IPS-15b (cell line): ENCODE data around the gene MRNIP.

Experiments
- H3K27me3 ChIP-seq: one replicate; pipeline ENCODE4 v1.6.1; 2013; ENCODE audit warnings: low read length; ENCODE audit not compliant: control insufficient read depth, insufficient read depth
- H3K36me3 ChIP-seq: one replicate; pipeline ENCODE4 v1.6.1; 2013; ENCODE audit warnings: low read length; ENCODE audit not compliant: control insufficient read depth, insufficient read depth
- H3K4me1 ChIP-seq: one replicate; pipeline ENCODE4 v1.6.1; 2013; ENCODE audit warnings: mild to moderate bottlenecking, low read length; ENCODE audit not compliant: control insufficient read depth, insufficient read depth
- H3K4me3 ChIP-seq: one replicate; pipeline ENCODE4 v1.5.1; 2013; ENCODE audit warnings: low read depth, low read length
- H3K9ac ChIP-seq: one replicate; pipeline ENCODE4 v1.6.1; 2013; ENCODE audit warnings: low read depth, mild to moderate bottlenecking, low read length
- H3K9me3 ChIP-seq: one replicate; pipeline ENCODE4 v1.6.1; 2013; ENCODE audit warnings: mild to moderate bottlenecking, low read length; ENCODE audit not compliant: control insufficient read depth, insufficient read depth

Gene MRNIP

GRCh38 chr5:179900206-179900605 lies 41.6 kb upstream of the MRNIP start:
- H3K36me3 ChIP-seq: peaks cover 14% of the 10 kb centered on the region
- H3K9me3 ChIP-seq: no peaks in the 10 kb centered on the region
- no peak overlapping the region for H3K4me3 ChIP-seq

GRCh38 chr5:179895861-179896260 lies 37.2 kb upstream of the MRNIP start:
- Histone ChIP-seq H3K9ac (no peak overlapping the region), H3K4me3 (no peak overlapping the region), H3K9me3 (no peaks in the 10 kb centered on the region), H3K4me1 (no peaks in the 10 kb centered on the region), H3K36me3 (peaks cover 36% of the 10 kb centered on the region), H3K27me3 (no peaks in the 10 kb centered on the region)

More at GRCh38 chr5:179900206-179900605, 41.6 kb upstream of the MRNIP start:
- Histone ChIP-seq H3K9ac (no peak overlapping the region), H3K27me3 (no peaks in the 10 kb centered on the region), H3K4me1 (no peaks in the 10 kb centered on the region)

- Histone ChIP-seq H3K9ac (no peak overlapping the region), H3K36me3 (peaks cover 52% of the 10 kb centered on the region), H3K27me3 (no peaks in the 10 kb centered on the region), H3K9me3 (no peaks in the 10 kb centered on the region), H3K4me3 (no peak overlapping the region), H3K4me1 (no peaks in the 10 kb centered on the region)
Measured at GRCh38 chr5:179893958-179894895, 35.6 kb upstream of the MRNIP start.

- no peaks in the 10 kb centered on the region for H3K27me3 ChIP-seq
- no peaks in the 10 kb centered on the region for H3K4me1 ChIP-seq
- H3K36me3 ChIP-seq: peaks cover 54% of the 10 kb centered on the region
- no peak overlapping the region for H3K9ac ChIP-seq
- no peak overlapping the region for H3K4me3 ChIP-seq
- H3K9me3 ChIP-seq: no peaks in the 10 kb centered on the region
Measured at GRCh38 chr5:179893076-179893957, 34.7 kb upstream of the MRNIP start.

DNA sequence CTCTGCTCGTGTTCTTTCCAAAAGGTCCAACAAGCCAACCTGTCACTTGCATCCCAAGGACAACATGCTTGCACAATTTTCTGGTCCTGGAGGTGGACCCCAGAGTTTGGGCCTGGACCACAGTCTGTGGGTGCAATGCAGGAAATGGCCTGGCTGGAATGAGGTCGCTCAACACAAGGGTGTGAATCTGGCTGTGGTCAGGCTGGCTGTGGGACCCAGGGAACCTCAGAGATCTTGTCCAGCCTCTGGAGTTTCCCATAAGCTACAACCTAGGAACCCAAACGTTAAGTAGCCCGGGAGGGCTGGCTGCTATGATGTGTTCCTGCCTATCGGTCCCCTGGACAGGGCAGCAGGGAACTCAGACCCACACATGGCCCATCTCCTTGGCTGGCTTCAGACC lies 33.6 kb upstream of the MRNIP start:
- H3K4me3 ChIP-seq: no peak overlapping the region
- H3K9me3 ChIP-seq: no peaks in the 10 kb centered on the region
- H3K9ac ChIP-seq: no peak overlapping the region
- H3K4me1 ChIP-seq: no peaks in the 10 kb centered on the region
- H3K27me3 ChIP-seq: no peaks in the 10 kb centered on the region
- peaks cover 54% of the 10 kb centered on the region for H3K36me3 ChIP-seq

DNA sequence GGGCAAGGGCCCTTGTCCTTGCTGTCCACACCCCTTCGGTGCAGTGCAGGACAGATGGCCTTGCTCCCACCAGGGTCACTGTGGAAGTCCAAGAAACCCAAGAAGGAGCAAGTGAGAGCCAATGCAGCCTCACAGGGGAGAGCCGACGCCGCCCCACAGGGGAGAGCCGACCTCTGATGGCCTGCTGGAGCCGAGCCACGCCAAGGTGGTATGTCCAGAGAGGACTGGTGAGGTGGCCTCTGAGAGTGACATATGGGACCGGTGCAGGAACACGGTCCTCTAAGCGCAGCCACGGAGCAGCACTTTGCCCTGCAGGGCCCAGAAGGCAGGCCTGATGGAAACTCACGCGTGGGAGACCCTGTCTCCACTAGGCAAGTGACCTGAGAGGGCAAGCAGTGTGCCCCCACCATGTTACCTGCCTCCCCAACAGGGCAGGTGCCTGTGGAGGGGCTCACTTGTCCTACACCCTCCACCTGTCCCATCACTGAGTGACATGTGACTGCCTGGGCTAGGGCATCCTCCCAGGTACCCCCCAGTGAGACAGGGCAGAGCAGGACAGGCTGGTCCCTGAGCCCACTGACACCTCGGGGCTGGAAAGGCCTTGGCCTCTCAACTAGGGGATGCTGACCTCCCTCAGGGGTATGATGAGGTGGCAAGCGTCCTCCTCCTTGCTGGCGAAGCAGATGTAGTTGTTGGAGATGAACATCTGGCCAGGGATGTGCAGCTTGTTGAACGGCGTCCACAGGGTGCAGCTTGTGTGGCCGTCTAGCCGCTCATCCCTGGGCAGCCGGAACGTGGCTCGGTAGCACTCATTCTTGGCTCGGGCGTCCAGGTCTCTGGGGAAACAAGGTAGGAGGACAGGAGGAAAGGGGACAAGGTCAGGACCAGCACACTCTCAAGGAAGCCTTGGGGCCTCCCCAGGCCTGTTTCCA lies 32.4 kb upstream of the MRNIP start:
- no peak overlapping the region for H3K9ac ChIP-seq
- H3K4me1 ChIP-seq: no peaks in the 10 kb centered on the region
- no peak overlapping the region for H3K4me3 ChIP-seq
- H3K27me3 ChIP-seq: no peaks in the 10 kb centered on the region
- peaks cover 58% of the 10 kb centered on the region for H3K36me3 ChIP-seq
- no peaks in the 10 kb centered on the region for H3K9me3 ChIP-seq

- H3K36me3 ChIP-seq: peaks cover 62% of the 10 kb centered on the region
- no peak overlapping the region for H3K9ac ChIP-seq
- H3K4me1 ChIP-seq: no peaks in the 10 kb centered on the region
- H3K9me3 ChIP-seq: no peaks in the 10 kb centered on the region
- H3K27me3 ChIP-seq: no peaks in the 10 kb centered on the region
- H3K4me3 ChIP-seq: no peak overlapping the region
Measured at GRCh38 chr5:179889885-179890284, 31.3 kb upstream of the MRNIP start.

DNA sequence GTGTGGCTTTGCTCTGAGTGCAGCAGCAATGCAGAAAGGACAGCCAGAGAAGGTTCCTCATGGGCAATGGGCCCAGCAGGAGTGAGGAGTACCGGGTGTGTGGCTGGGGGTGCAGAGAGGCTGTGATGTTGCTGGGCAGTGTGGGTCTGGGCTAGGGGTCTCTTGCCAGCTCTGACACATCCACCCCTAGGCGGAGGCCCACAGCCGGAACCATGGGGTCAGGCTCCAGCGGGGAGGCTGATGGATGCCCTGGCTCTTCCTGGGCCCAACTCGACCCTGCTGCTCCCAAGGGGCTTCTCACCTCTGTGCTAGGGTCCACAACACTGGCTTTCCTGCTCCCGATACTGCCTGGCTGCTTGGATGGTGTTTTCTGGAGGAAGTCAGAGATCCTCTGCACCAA lies 29.2 kb upstream of the MRNIP start:
- no peak overlapping the region for H3K9ac ChIP-seq
- H3K36me3 ChIP-seq: peaks cover 68% of the 10 kb centered on the region
- H3K4me3 ChIP-seq: no peak overlapping the region

DNA sequence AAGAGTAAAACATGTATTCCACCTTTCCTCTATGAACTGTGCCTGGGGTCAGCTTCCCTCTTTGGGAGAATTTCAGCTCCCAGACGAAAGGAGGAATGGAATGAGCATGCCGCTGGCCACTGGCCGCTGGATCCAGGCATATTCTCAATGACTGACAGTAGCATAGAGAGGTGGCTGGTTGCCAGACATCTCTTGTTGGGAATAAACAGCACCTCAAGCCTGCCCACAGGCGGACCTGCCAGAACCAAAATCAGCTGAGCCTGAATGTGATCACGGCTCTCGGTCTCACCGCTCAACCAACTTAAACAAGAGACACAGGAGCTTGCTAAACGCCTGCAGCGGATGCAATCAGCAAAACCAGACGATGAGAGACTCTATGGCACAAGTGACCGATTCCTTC lies 28.5 kb upstream of the MRNIP start:
- Histone ChIP-seq H3K4me3 (no peak overlapping the region), H3K27me3 (no peaks in the 10 kb centered on the region), H3K9me3 (no peaks in the 10 kb centered on the region), H3K9ac (no peak overlapping the region), H3K36me3 (peaks cover 65% of the 10 kb centered on the region), H3K4me1 (no peaks in the 10 kb centered on the region)

More for the DNA sequence above, 29.2 kb upstream of the MRNIP start:
- Histone ChIP-seq H3K9me3 (no peaks in the 10 kb centered on the region), H3K4me1 (no peaks in the 10 kb centered on the region), H3K27me3 (no peaks in the 10 kb centered on the region)

DNA sequence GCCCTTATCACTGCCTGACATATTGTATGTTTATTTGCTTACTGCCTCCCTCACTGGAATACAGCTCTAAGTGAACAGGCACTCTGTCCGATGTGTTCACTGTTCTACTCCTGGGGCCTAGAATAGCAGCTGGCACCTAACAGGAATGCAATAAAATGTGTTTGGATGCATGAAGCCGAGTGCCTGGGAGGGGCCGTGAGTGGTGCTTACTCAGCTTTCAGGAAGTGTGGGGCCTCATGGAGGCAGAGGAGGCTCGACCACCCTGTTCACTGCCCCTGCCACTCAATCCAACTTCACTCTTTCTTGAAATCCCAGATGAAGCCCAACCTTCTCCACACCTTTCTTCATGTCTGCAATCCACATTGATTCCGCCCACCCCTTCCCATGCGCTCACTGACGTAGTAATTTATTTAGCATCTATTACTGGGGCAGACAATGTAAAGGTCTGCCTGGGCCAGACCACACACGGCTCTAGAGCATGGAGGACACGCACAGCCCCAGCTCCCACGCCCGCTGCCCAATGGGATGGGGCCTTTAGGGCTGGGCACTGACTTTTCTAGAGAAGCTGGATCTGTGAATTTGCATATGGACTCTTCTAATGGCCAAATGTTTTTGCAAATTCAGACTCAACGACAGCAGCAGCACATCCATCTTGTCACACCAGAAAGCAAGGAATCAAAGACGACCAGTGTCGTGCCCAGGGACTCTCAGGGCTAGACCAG lies 27.7 kb upstream of the MRNIP start:
- H3K9ac ChIP-seq: no peak overlapping the region
- H3K4me3 ChIP-seq: no peak overlapping the region
- H3K9me3 ChIP-seq: no peaks in the 10 kb centered on the region
- H3K4me1 ChIP-seq: no peaks in the 10 kb centered on the region
- peaks cover 58% of the 10 kb centered on the region for H3K36me3 ChIP-seq
- H3K27me3 ChIP-seq: no peaks in the 10 kb centered on the region
